Measurements from ENCODE around the gene RPL10A.

- TF ChIP-seq CTCF (IDR thresholded peaks at IDR 0.05) (no peak), POLR2A (IDR thresholded peaks at IDR 0.05) (no peak)
These were observed 35.3 kb downstream of the RPL10A start for GRCh38 chr6:35503534-35503933.
